OCI-M1 (cell line): Measurements from ENCODE around the gene CCDC191.

Source experiments
- DNase-seq: peaks from one replicate; lab custom pipeline; 2025; lab: John Stamatoyannopoulos, UW

CCDC191 gene, protein sequence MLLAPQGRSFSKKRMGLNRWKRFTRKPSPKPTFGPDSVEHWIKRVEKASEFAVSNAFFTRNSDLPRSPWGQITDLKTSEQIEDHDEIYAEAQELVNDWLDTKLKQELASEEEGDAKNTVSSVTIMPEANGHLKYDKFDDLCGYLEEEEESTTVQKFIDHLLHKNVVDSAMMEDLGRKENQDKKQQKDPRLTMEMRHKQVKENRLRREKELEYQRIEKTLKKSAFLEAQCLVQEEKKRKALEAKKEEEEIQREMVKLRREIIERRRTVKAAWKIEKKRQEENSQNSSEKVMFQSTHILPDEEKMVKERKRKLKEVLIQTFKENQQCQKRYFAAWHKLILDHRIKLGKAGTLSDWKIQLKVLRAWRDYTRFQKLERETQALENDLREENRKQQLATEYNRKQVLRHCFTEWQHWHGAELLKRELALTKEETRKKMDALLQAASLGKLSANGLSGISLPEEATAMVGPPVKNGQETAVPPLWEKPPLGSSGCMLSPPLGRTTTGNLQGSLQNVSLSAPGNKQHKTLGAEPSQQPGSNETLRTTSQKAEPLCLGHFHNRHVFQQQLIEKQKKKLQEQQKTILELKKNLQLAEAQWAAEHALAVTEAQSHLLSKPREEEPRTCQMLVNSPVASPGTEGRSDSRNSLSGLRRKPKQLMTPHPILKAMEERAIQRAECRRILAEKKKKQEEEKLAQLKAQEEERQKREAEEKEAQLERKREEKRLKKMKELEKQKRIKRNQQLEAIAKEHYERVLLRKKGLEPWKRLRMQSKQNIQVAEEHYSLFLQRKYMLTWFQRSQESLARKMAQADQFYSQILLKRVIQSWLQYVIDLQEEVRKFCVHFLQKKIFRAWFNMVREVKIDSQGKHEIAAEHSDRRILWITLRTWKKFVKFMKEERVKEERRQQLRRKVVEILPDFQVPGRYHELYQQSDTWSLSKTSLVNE

DNA sequence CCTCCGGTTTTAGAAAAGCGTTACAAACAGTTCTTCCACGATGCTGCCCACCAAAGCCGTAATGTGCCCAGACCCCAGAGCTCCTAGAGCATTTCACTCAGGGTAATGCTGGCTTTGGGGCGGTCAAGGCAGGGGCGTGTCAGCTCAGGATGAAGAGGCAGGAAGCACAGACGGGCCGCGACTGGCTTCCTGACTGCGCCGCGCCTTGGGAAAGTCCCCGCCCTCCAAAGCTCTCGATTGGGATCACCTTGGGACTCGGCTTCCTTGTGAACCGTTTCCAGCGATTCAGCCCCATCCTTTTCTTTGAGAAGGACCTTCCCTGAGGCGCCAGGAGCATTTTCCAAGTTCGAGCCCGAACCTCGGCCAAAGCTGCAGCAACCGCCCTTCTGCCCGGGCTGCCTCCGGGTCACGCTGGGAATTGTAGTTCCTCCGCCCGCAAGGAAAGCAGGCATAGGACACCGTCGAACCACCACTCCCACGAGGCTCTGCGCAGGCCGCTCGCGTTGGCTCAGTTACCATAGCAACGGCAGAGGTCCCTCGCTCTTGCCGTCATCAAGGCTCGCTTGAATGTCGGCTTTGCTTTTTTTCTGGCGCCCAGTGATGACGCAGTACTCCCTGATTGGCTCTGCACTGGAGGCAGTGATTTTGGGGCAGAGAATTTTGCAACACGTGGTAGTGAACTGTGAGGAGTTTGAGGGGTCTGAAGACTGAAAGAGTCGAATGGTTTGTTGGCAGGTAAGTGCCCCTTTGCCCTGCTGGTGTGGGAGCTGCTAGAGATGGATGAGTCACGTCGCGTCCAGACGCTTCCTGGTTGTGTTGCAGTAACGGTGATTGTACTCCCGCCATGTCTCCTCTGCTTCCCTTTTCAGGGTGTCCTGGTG lies at the start of gene CCDC191, which contains the start of gene QTRT2:
Gene CCDC191, minus strand, starts transcription at position 397 of the 881 bp plus-strand sequence. Its CDS starts 60 bp downstream, at position 337.
Gene QTRT2, plus strand, starts transcription at position 608 of the 881 bp plus-strand sequence. CDS start 8,521 bp downstream, outside the sequence.
- peak; percentile 99 for DNase-seq

DNA sequence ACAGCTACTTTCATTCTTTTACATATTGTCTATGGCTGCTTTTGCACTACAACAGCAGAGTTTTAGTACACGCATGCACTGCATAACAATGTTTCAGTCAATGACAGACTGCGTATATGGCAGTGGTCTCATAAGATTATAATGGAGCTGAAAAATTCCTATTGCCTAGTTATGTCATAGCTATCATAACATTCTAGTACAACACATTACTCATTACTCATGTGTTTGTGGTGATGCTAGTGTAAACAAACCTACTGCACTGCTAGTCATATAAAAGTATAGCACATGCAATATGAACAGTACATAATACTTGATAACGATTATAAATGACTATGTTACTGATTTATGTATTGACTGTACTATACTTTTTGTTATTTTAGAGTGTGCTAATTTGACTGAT lies 48.1 kb upstream of the CCDC191 start:
- no peak for DNase-seq

DNA sequence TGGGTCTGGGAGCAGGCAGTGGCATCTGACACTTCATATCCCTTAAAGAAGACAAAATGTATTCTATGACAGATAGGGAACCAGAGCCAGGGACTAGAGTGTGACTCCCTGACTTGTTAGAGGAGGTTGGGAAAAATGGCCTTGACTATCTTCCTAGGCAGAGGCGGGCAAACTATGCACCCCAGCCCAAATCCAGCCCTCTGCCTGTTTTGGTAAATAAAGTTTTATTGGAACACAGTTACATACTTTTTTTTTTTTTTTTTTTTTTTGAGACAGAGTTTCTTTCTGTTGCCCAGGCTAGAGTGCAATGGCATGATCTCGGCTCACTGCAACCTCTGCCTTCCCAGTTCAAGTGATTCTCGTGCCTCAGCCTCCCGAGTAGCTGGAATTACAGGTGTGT lies 47.5 kb upstream of the CCDC191 start:
- DNase-seq = no peak

DNA sequence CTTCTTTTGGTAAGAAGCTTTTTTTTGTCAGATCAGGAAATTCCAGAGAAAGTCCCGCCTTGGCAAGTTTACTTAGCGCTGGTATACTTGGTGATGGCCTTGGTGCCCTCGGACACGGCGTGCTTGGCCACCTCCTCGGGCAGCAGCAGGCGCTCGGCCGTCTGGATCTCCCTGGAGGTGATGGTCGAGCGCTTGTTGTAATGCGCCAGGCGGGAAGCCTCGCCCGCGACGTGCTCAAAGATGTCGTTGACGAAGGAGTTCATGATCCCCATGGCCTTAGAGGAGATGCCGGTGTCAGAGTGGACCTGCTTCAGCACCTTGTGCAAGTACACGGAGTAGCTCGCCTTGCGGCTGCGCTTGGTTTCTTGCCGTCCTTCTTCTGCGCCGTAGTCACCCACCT lies 46.9 kb upstream of the CCDC191 start:
- DNase-seq = no peak

DNA sequence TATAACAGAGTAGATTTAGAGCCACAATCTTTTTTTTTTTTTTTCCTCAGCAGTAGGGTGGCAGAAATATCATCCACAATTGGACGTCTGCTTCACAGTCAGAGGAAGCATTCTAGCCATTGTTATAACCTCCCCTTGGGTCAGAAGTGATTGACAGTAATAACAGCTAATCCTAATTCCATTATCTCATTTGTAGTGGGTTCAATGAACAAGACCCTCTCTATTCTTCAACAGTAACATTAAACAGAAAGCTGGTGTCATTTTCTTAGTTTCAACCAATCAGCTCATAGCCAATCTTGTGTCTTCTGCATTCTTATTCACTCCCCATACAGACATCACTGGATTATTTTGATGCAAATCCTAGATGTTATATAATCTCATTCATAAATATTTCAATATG lies 44.8 kb upstream of the CCDC191 start:
- no peak for DNase-seq

DNA sequence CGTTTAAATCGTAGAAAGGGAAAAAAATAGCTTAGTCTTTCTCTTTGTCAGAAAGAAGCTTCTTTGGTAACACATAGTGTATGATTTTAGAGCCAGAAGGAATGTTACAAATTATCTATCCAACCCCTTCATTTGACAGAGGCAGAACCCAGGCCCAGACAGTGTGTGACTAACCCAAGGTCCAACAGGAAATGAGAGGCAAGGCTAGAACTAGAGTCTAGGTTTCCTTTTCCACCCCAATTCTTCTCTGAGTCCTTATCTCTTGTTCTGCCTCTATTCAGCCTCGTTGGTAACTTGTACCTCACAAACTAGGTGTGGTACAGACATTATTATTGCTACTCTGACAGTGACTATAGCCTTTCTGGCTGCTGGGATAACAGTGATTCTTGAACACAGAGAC lies 39.5 kb upstream of the CCDC191 start:
- DNase-seq = no peak

DNA sequence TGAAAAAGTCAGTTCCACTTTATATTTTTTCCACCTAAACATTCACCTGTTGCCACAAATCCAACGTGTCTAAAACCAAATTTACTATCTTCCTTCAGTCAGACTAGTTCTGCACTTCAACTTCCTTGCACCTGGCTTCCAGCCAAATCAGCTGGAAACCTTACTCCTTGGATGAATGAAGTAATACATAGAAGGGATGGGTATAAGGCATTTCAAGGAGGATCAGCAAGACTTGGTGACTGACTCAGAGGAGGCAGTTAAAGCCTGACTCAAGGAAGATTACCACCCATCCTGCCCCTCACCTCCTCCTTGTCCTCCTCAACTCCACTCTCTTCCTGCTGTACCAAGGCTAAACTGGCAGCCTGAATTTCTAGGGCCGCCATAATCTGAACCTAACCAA lies 37.3 kb upstream of the CCDC191 start:
- no peak for DNase-seq

DNA sequence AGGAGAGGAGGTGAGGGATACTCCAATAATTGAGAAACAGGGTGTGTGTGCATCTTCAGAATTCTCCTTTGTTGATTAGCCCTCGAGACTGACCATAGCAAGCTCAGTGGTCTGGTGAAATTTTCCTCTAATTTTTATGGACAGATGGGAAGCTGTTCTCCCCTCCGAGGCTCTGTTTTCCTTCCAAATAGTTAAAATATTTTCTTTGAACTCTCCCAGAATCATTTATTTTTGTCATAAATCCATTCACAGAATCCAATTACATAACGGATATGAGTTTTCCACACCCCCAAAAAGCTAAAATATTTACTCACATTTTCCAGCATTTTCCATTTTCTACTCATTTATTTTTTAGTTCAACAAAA lies 36.7 kb upstream of the CCDC191 start:
- no peak for DNase-seq

DNA sequence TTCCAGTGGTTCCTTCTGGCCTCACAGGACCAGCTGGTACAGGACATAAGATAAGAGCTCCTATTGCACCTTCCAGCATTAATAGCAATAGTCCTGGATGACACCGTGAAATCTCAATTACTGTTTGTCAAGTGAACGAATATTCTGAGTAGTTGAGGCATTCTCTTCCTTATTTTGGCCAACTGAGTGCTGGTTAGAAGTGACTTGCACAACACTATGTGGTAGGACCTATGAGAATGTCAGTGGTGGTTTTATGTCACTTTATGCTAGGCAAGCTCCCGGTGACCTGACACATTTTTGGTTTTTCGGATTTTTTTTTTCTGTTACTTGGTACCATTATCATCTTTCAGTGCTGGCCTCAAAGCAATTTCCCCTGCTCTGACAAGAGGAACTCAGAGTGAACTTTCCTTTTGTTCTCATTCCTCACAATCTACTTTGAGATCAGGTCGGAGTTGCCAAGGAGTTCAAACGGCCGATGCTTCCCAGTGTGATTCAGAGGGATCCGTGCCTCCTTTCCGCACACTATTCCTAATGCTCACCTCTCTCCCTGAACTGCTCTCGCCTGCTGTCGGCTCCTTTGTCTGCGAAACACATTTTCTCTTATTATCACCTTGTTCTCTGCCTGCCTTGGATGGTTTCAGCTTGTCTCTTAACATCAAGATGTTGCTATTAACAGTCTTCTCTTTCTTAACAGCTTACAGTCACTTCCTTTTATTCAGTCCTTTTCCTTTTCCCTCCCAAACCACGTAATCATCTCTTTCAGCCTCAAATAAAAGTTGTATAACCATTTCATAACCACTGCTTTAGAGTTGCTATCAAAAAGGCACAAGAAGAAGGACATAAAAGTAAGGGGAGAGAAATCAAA lies 36.1 kb upstream of the CCDC191 start:
- DNase-seq = peak; percentile 8

DNA sequence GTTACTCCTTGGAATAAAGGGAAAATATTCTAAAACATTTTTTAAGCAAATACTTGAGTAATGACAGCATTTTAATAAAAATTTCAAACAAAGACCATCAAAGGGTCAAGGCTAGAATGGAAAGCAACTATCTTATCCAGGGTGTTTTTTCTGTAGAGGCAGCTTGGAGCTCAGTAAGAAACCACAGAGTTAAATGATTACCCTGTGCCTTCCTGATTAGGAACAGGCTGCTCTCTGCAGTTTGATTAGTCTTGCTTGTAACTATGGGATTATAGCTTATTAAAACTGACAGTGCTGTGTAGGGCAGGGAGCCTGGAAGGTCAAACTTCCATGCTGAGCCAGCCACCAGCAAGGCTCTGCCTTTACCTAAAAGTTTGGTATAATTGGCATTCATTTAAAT lies 33.3 kb upstream of the CCDC191 start:
- DNase-seq = no peak

DNA sequence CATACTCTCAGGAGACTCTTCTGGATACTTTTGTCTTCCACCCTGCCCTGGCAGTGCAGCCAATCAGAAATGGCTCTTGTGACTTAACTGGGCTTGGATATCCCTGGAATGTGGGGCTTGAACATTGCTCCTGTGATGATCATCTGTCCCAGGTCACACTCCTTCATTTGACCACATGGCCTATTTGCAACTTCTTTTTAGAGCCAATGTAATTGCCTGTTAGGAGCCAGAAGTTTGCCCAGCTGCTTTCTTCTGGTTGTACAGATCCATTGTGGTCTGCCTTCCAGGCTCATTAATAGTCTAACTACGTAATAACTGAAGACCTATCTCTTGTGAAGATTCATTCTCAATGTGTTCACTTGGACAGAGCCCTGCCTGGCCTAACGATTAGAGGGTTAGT lies 30.0 kb upstream of the CCDC191 start:
- no peak for DNase-seq

DNA sequence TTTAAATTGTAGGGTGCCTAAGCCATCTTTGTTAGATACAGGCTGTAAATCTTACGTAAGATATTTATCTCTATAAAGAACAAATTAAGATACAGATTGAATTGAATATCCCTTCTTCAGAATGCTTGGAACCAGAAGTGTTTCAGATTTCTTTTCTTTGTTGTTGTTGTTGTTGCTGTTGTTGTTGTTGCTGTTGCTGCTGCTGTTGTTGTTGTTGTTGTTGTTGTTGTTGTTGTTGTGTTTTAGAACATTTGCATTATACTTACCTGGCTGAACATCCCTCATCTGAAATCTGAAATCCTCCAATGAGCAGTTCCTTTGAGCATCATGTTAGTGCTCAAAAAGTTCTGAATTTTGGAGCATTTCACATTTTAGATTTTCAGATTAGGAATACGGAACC lies 26.8 kb upstream of the CCDC191 start:
- no peak for DNase-seq

DNA sequence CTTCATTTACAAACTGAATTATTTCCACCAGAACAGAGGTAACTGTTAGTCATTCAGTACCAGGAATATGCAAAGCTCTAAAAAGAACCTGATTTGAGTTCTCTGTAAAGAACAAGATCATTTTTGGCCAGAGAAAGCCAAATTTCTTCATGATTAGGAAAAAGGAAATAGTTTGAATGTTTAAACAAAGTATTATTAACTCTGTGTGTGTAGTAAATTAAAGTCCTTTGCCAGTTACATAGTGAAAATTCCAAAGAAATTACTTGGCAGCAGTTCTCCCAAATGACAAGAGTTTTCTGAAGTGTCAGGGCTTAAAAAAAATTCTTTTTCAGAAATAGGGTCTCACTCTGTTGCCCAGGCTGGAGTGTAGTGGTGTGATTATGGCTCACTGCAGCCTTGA lies 24.7 kb upstream of the CCDC191 start:
- no peak for DNase-seq

DNA sequence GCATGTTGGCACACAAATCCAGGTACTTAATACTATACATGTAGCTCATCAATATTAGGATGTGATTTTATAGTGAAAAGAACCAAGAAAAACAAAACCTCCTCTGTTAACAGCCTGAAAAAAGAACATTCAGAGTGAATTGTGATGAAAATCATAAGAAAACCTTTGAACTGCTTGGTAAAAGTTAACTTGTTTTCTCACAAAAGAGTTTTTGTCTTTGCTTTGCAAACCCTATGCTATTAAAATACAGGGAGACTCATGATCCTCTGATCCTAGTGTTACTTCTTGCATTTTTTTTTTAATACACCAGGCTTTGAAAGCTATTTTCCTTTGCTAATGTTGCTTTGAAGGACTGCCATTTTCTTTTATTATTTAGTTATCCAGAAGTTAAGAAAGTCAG lies 23.9 kb upstream of the CCDC191 start:
- no peak for DNase-seq

DNA sequence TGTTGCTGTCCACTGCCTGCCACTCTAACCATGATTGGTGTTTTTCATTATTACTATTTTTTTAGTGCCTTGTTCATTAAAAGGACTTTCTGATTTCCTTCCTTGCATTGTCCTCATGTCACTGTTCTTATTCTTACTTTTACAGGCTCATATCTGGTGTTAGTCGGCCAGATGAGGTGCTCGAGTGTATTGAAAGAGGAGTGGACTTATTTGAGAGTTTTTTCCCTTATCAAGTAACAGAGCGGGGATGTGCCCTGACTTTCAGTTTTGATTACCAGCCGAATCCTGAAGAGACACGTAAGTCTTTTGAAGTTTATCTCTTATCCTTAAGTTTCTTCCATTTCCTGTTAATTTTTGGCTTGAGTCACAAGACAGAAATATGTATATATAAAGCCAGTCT lies 23.4 kb upstream of the CCDC191 start:
- DNase-seq = peak; percentile 51

DNA sequence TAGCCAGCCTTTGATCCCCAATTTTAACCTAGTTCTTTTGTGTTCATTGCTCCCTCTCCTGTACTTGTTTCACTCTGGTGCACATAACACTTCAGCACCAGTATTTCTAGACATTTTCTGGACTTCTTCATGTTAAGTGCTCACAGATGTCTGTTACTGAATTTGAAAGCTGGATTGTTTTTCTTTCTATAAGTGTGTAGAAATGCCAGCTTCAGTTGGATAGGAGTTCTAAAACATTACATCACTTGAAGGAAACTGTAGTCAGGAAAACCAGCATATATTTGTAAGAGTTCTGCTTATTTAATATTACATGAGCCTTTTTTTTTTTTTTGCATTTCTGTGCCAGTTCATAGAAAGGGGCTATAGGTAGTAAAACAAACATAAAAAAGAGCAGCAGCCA lies 21.8 kb upstream of the CCDC191 start:
- no peak for DNase-seq

DNA sequence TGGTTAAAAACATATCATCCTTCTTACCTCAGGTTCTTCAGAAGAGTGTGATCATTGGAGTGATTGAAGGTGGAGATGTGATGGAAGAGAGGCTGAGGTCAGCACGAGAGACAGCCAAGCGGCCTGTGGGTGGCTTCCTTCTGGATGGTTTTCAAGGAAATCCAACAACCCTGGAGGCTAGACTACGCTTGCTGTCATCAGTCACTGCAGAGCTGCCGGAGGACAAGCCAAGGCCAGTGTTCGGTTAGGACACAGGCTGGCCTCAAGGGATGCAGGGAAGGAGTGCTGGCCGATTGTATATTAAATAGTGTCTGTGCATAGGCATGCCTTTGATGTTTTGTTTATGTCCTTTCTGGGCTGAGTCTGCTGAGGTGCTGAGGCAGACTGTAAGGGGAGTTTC lies 20.4 kb upstream of the CCDC191 start:
- DNase-seq = no peak

DNA sequence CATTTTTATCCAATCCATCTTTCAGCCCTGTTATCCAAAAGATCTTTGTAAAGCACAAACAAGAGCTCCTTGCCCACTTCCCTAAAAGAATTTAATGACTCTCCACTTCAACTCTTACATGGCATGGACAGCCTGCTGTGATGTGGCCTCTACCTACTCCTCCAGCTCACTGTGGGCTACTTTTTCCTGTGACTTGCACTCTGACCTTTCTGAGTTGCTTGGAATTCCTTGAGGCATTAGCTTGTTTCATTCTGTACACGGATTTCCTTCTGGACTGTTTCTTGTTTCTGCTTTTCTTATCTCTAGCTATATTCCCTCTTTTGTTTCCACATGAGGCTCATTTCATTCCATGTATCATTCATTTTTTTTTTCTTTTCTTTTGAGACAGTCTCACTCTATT lies 15.5 kb upstream of the CCDC191 start:
- DNase-seq = no peak

DNA sequence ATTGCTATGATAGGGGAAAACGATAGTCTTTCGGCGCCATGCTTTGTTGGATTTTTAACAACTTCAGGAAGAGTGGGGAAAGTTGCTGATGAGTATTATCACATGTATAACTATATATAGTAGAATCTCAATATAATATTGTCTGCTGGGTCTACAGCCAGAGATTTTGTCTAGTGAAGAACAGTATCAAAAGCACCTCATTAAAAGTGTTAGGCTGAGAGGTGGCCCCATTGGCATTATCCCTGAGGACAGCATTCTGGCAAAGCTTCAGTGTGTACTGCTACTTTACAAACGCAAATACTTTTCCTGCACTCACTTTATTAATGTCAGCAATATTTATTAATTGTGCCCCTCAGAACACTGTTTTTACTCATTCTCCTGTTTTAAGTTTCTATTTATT lies 12.0 kb upstream of the CCDC191 start:
- DNase-seq = no peak

DNA sequence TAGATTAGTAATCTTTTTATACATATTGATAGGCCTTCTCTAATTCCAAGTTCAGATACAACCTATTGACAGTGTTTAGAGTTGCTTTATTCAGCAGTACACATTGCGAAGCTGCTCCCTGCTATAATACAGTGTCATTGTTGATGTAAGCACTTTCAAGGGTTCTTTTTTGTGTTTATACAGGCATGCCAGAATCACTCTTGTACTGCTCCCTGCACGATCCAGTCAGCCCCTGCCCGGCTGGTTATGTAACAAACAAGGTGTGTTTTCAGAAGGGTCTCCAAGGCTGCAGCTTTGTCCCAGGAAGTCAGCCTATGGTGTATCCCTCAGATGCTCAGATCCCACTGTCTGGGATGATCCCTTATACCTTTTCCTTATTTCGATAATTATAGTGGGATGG lies 11.5 kb upstream of the CCDC191 start:
- DNase-seq = no peak
